Muscle of leg (tissue), 11 donors: ENCODE measurements around the gene INHBC. TPM values are rescaled to one million over a fixed set of nuclear protein-coding genes. Genes with fewer than 3 reads are reported as not detected.

Experiments
- DNase-seq: peaks from one replicate; pipeline ENCODE4 v3.0.0; 2013
- H3K27ac ChIP-seq: one replicate; pipeline ENCODE4 v1.5.1; 2013; ENCODE audit warnings: mild to moderate bottlenecking, low read length, control low read depth
- H3K27me3 ChIP-seq: one replicate; pipeline ENCODE4 v1.6.1; 2013; ENCODE audit warnings: low read length; ENCODE audit not compliant: control insufficient read depth, insufficient read depth
- H3K36me3 ChIP-seq: one replicate; pipeline ENCODE4 v1.6.1; 2013; ENCODE audit warnings: low read length; ENCODE audit not compliant: control insufficient read depth, insufficient read depth
- H3K4me1 ChIP-seq: one replicate; pipeline ENCODE4 v1.6.1; 2013; ENCODE audit warnings: low read length; ENCODE audit not compliant: control insufficient read depth, insufficient read depth
- H3K4me3 ChIP-seq: one replicate; pipeline ENCODE4 v1.5.1; 2013; ENCODE audit warnings: low read length, control low read depth
- H3K9me3 ChIP-seq: replicated peaks from 2 replicates; pipeline ENCODE4 v1.6.1; 2013; ENCODE audit warnings: low read depth, low read length; ENCODE audit not compliant: control insufficient read depth
- WGBS: methylation state at CpG from one replicate; pipeline ENCODE4 v1.1.5; 2013; ENCODE audit warnings: missing lambda C conversion rate; ENCODE audit not compliant: insufficient coverage; 5-methylcytosine and 5-hydroxymethylcytosine counted together
- polyA plus RNA-seq, 8 donors: library from polyadenylated mRNA; unstranded; fragments of 120-200 nt; gene quantifications; one replicate each; pipeline versions ENCODE4 v1.2.1 to v1.2.3, GENCODE V29; 2013; ENCODE audit warnings: inconsistent platforms in 1 of 8, low replicate concordance in 1 of 8; ENCODE audit not compliant: insufficient read length in 8 of 8, insufficient read depth in 1 of 8
- total RNA-seq: library from RNA; stranded (reverse); fragments of 120-200 nt; gene quantifications from one replicate; pipeline ENCODE4 v1.2.4, GENCODE V29; 2013

The INHBC gene
- total and polyA plus RNA-seq, 9 donors, result 0.07 to 0.19 (median 0.12) TPM; not detected in 2

GRCh38 chr12:57460841-57461275 lies 26.3 kb downstream of the INHBC start:
- H3K27ac ChIP-seq, result peak overlapping the region; percentile 64
- H3K27me3 ChIP-seq, result peaks cover 22% of the 10 kb centered on the region
- peaks cover 49% of the 10 kb centered on the region for H3K4me1 ChIP-seq
- H3K4me3 ChIP-seq, result peak overlapping the region; percentile 62
- peaks cover 8% of the 10 kb centered on the region for H3K36me3 ChIP-seq
- H3K9me3 ChIP-seq, result no peaks in the 10 kb centered on the region
- 0% methylated on average over 12 of the region's 19 CpGs for WGBS
- DNase-seq, result peak; percentile 44

- Histone ChIP-seq H3K9me3 (no peaks in the 10 kb centered on the region), H3K27me3 (peaks cover 22% of the 10 kb centered on the region), H3K4me1 (peaks cover 44% of the 10 kb centered on the region), H3K36me3 (peaks cover 10% of the 10 kb centered on the region), H3K27ac (peak overlapping the region; percentile 91), H3K4me3 (peak overlapping the region; percentile 62)
- peak; percentile 88 for DNase-seq
- 0% methylated on average over 14 of the region's 32 CpGs for WGBS
These were observed 26.8 kb downstream of the INHBC start for GRCh38 chr12:57461276-57461916.

DNA sequence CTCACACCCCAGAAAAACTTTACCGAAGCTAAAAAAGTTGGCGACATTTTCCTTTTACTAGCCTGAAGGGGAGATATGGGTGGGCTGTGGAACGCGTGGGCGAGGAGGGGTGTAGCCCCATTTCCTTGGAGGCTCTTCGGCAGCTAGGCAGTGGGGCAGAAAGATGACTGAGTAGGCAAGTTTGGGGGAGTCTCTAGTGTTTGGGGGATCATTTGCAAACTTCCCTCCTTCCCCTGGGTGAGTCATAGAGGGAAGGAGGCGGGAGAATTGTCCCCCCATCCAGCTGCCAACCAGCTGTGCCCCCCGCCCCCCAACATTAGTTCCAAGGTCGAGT lies 27.3 kb downstream of the INHBC start:
- WGBS, result no CpG with 5 or more reads among the region's 9 CpGs
- Histone ChIP-seq H3K36me3 (peaks cover 10% of the 10 kb centered on the region), H3K9me3 (no peaks in the 10 kb centered on the region), H3K4me3 (peak overlapping the region; percentile 62), H3K27ac (peak overlapping the region; percentile 91), H3K27me3 (peaks cover 22% of the 10 kb centered on the region), H3K4me1 (peaks cover 39% of the 10 kb centered on the region)
- no peak for DNase-seq

- Histone ChIP-seq H3K36me3 (peaks cover 10% of the 10 kb centered on the region), H3K4me1 (peaks cover 39% of the 10 kb centered on the region), H3K27ac (peak overlapping the region; percentile 91), H3K9me3 (no peaks in the 10 kb centered on the region), H3K27me3 (peaks cover 22% of the 10 kb centered on the region), H3K4me3 (peak overlapping the region; percentile 62)
- 0% methylated on average over 19 of the region's 28 CpGs for WGBS
- DNase-seq, result peak; percentile 95
These were observed 27.8 kb downstream of the INHBC start for GRCh38 chr12:57462251-57462911.

DNA sequence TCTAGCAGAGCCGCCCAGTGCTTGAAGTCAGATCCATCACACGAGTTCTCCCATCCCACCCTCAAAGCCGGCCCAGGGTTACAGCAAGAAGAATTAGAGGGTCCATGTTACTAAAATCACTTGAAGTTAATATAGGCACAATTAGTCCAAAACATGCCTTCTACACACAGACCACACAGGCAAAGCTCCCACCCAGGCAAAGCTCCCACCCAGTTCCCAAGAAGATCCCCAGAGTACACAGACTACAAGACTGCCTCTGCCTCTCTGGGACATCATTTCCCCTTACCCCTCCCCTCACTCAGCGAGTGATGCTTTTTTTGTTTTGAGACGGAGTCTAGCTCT lies 28.3 kb downstream of the INHBC start:
- peaks cover 22% of the 10 kb centered on the region for H3K27me3 ChIP-seq
- WGBS, result 63% methylated on average over 2 of the region's 5 CpGs
- no peak for DNase-seq
- H3K4me1 ChIP-seq, result peaks cover 39% of the 10 kb centered on the region
- no peaks in the 10 kb centered on the region for H3K9me3 ChIP-seq
- peaks cover 15% of the 10 kb centered on the region for H3K36me3 ChIP-seq
- no peak overlapping the region for H3K27ac ChIP-seq
- no peak overlapping the region for H3K4me3 ChIP-seq

GRCh38 chr12:57464569-57464968 lies 30.0 kb downstream of the INHBC start:
- Histone ChIP-seq H3K4me1 (peaks cover 33% of the 10 kb centered on the region), H3K27ac (no peak overlapping the region), H3K9me3 (no peaks in the 10 kb centered on the region), H3K27me3 (peaks cover 24% of the 10 kb centered on the region), H3K4me3 (no peak overlapping the region), H3K36me3 (peaks cover 23% of the 10 kb centered on the region)
- no peak for DNase-seq
- WGBS, result 92% methylated on average over 12 of the region's 12 CpGs

- WGBS, result 100% methylated on average over 1 of the region's 6 CpGs
These were observed 30.6 kb downstream of the INHBC start for GRCh38 chr12:57465030-57465746.

DNA sequence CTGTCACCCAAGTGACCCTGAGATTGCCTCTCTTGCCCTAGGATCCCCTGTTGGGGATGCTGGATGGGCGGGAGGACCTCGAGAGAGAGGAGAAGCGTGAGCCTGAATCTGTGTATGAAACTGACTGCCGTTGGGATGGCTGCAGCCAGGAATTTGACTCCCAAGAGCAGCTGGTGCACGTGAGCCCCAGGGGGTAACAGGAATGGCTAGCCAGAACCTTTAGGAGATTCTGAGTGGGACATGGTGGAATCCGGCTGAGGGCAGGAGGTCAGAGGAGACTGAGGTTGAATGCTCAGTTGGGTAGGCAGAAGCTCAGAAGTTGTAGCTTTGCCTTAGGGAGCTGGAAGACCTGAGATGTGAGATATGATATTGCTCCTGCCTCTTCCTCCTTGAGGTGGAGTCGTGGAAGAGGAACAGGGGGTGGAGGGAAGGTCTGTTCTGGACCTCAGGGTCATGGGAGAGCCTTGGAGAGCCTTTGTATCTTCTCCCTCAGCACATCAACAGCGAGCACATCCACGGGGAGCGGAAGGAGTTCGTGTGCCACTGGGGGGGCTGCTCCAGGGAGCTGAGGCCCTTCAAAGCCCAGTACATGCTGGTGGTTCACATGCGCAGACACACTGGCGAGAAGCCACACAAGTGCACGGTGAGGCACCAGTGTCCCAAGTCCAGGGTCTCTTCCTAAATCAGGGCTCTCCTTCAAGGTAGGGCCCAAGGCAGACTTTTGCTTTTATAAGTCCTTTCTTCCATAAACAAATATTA lies 31.3 kb downstream of the INHBC start:
- Histone ChIP-seq H3K4me3 (no peak overlapping the region), H3K36me3 (peaks cover 27% of the 10 kb centered on the region), H3K27ac (no peak overlapping the region), H3K9me3 (no peaks in the 10 kb centered on the region), H3K27me3 (peaks cover 16% of the 10 kb centered on the region), H3K4me1 (peaks cover 25% of the 10 kb centered on the region)
- WGBS, result 81% methylated on average over 11 of the region's 14 CpGs
- no peak for DNase-seq

More at GRCh38 chr12:57465030-57465746, 30.6 kb downstream of the INHBC start:
- DNase-seq, result no peak
- Histone ChIP-seq H3K36me3 (peaks cover 24% of the 10 kb centered on the region), H3K27me3 (peaks cover 24% of the 10 kb centered on the region), H3K4me3 (no peak overlapping the region), H3K4me1 (peaks cover 32% of the 10 kb centered on the region), H3K9me3 (no peaks in the 10 kb centered on the region), H3K27ac (no peak overlapping the region)

GRCh38 chr12:57467212-57467874 lies 32.8 kb downstream of the INHBC start:
- Histone ChIP-seq H3K27ac (no peak overlapping the region), H3K36me3 (peaks cover 32% of the 10 kb centered on the region)

More at GRCh38 chr12:57467212-57467874, 32.8 kb downstream of the INHBC start:
- Histone ChIP-seq H3K4me1 (peaks cover 13% of the 10 kb centered on the region), H3K4me3 (no peak overlapping the region), H3K9me3 (no peaks in the 10 kb centered on the region), H3K27me3 (peaks cover 9% of the 10 kb centered on the region)
- no peak for DNase-seq
- 91% methylated on average over 12 of the region's 12 CpGs for WGBS
